Spleen (tissue), 11 donors: Measurements from ENCODE around the gene LNX1. TPM values are rescaled to one million over a fixed set of nuclear protein-coding genes. Genes with fewer than 3 reads are reported as not detected.

Experiments
- DNase-seq: peaks from one replicate; pipeline ENCODE4 v3.0.0-alpha.2; 2020
- H3K27ac ChIP-seq, 8 donors: fragments of 200-600 bp; sonication (generic) in 7 of 8; 1 replicate in 4 of 8; 2 replicates in 4 of 8; pipeline versions ENCODE4 v1.5.0 to v1.8.0; 2016 to 2021; ENCODE audit warnings: inconsistent platforms in 4 of 8, mild to moderate bottlenecking in 4 of 8, moderate library complexity in 1 of 8
- H3K27me3 ChIP-seq, 7 donors: fragments of 200-600 bp; sonication (generic) in 6 of 7; replicated peaks in 1 of 7; 1 replicate in 4 of 7; 2 replicates in 3 of 7; pipeline versions ENCODE4 v1.5.0 to v1.8.0; 2016 to 2021; ENCODE audit warnings: inconsistent platforms in 3 of 7, mild to moderate bottlenecking in 1 of 7
- H3K36me3 ChIP-seq, 6 donors: fragments of 200-600 bp; sonication (generic) in 5 of 6; 1 replicate in 4 of 6; 2 replicates in 2 of 6; pipeline versions ENCODE4 v1.5.0 to v1.8.0; 2016 to 2021; ENCODE audit warnings: inconsistent platforms in 2 of 6
- H3K4me1 ChIP-seq, 6 donors: fragments of 200-600 bp; sonication (generic) in 5 of 6; 1 replicate in 3 of 6; 2 replicates in 3 of 6; pipeline versions ENCODE4 v1.5.0 to v1.8.0; 2016 to 2021; ENCODE audit warnings: inconsistent platforms in 3 of 6
- H3K4me3 ChIP-seq, 8 donors: fragments of 200-600 bp; sonication (generic) in 7 of 8; 1 replicate in 4 of 8; 2 replicates in 4 of 8; pipeline versions ENCODE4 v1.5.0 to v1.8.0; 2016 to 2021; ENCODE audit warnings: inconsistent platforms in 4 of 8, mild to moderate bottlenecking in 4 of 8, moderate library complexity in 2 of 8
- H3K9me3 ChIP-seq, 8 donors: fragments of 200-600 bp; sonication (generic) in 7 of 8; 1 replicate in 4 of 8; 2 replicates in 4 of 8; pipeline versions ENCODE4 v1.5.0 to v1.8.0; 2016 to 2021; ENCODE audit warnings: inconsistent platforms in 4 of 8
- CTCF ChIP-seq, 11 experiments: fragments of 200-600 bp in 7 of 11; fragments of 450-650 bp in 4 of 11; sonication (generic) in 4 of 11; IDR thresholded peaks in 8 of 11; conservative IDR thresholded peaks in 3 of 11; 1 replicate in 7 of 11; 2 replicates in 4 of 11; pipeline versions ENCODE4 v1.4.0 to v1.8.0; 2016 to 2021; ENCODE audit warnings: antibody characterized with exemption in 11 of 11, inconsistent platforms in 4 of 11, mild to moderate bottlenecking in 1 of 11
- POLR2A ChIP-seq, 3 donors: fragments of 450-650 bp; IDR thresholded peaks; one replicate each; pipeline ENCODE4 v1.5.1; 2017; ENCODE audit warnings: antibody characterized with exemption in 3 of 3, mild to moderate bottlenecking in 1 of 3
- POLR2AphosphoS5 ChIP-seq, 3 donors: sonication (generic); formaldehyde crosslinking; IDR thresholded peaks; one replicate each; pipeline ENCODE4 v1.5.1; 2017; ENCODE audit warnings: antibody characterized with exemption in 3 of 3
- WGBS, 5 donors: extraction: QIAGEN DNeasy Blood & Tissue Kit in 3 of 5; methylation state at CpG; one replicate each; pipeline versions ENCODE4 v1.1.5 to v1.1.7; 2013 to 2018; 5-methylcytosine and 5-hydroxymethylcytosine counted together
- intact Hi-C: fragments of 100-400 bp; cut with DNase I; formaldehyde crosslinking; loops from one replicate; pipeline ENCODE4 v1.15.0; 2023; ENCODE audit warnings: low total_unique reads
- polyA plus RNA-seq, 3 donors: library from polyadenylated mRNA; stranded (reverse); fragments of 200-250 nt; gene quantifications; one replicate each; pipeline ENCODE4 v1.2.1, GENCODE V29; 2013
- total RNA-seq, 7 donors: library from RNA; depleted of rRNA in 3 of 7; stranded (reverse); fragments of >200 nt in 3 of 7; fragmentation: NEBNext Ultra II Directional in 4 of 7; extraction: Animal tissue kit (Norgen Biotek cat#: 25700) in 4 of 7; gene quantifications; one replicate each; pipeline versions ENCODE4 v1.1.0 to v1.2.1, GENCODE V29; 2016 to 2021
- donor health status: healthy with polysubstance abuse.
- donor health status: DM: no; HTN: no; CAD: no; lungs with moderate emphysema.
- donor health status: DM: no; HTN: no; CAD: no.
- donor health status: Bipolar disorder and iron deficiency.
- donor health status: healthy.
- donor health status: DM: no; HTN: no; CAD: no.
- donor health status: DM: yes; HTN: yes; CAD: no.

The LNX1 gene
- total and polyA plus RNA-seq, 10 donors = 0.08 to 0.20 (median 0.13) TPM; not detected in 5

- Histone ChIP-seq H3K4me1 (peaks cover 0 to 9% (median 3%) of the 10 kb centered on the region in 6 donors), H3K36me3 (no peaks in the 10 kb centered on the region), H3K27me3 (peaks cover 0 to 13% (median 0%) of the 10 kb centered on the region in 7 donors), H3K9me3 (no peaks in the 10 kb centered on the region), H3K4me3 (no peak overlapping the region), H3K27ac (no peak overlapping the region)
- no peak for DNase-seq
- no peak for TF ChIP-seq CTCF (IDR thresholded peaks at IDR 0.05 in 8 of 11, conservative IDR thresholded peaks at IDR 0.05 in 3 of 11)
- TF ChIP-seq POLR2AphosphoS5 (IDR thresholded peaks at IDR 0.05) = no peak
- no peak for TF ChIP-seq POLR2A (IDR thresholded peaks at IDR 0.05)
- WGBS, 5 donors = 73 to 92% (median 76%) methylated on average over 2 of the region's 2 CpGs
- intact Hi-C loops = no loop called here
Measured at GRCh38 chr4:53587135-53587534, 4.2 kb downstream of the LNX1 start.

- WGBS, 5 donors = 69 to 89% (median 81%) methylated on average over 6 of the region's 6 CpGs
- intact Hi-C loops = no loop called here
- no peak overlapping the region for H3K27ac ChIP-seq
- DNase-seq = no peak
- H3K36me3 ChIP-seq = no peaks in the 10 kb centered on the region
- no peaks in the 10 kb centered on the region for H3K9me3 ChIP-seq
- H3K4me3 ChIP-seq = no peak overlapping the region
- H3K27me3 ChIP-seq = peaks cover 0 to 7% (median 0%) of the 10 kb centered on the region in 7 donors
- TF ChIP-seq POLR2A (IDR thresholded peaks at IDR 0.05) = no peak
- no peak for TF ChIP-seq POLR2AphosphoS5 (IDR thresholded peaks at IDR 0.05)
- no peak for TF ChIP-seq CTCF (IDR thresholded peaks at IDR 0.05 in 8 of 11, conservative IDR thresholded peaks at IDR 0.05 in 3 of 11)
- H3K4me1 ChIP-seq = peaks cover 0 to under 1% (median 0%) of the 10 kb centered on the region in 6 donors
Measured at GRCh38 chr4:53586121-53586816, 5.0 kb downstream of the LNX1 start.

GRCh38 chr4:53584658-53585057, 6.6 kb downstream of the LNX1 start:
- no peak overlapping the region for H3K4me3 ChIP-seq
- 73 to 90% (median 76%) methylated on average over 4 of the region's 4 CpGs for WGBS, 5 donors
- no peaks in the 10 kb centered on the region for H3K36me3 ChIP-seq
- no peak for DNase-seq
- no peak overlapping the region for H3K27ac ChIP-seq
- no peaks in the 10 kb centered on the region for H3K9me3 ChIP-seq
- no peaks in the 10 kb centered on the region for H3K4me1 ChIP-seq
- TF ChIP-seq POLR2A (IDR thresholded peaks at IDR 0.05) = no peak
- TF ChIP-seq POLR2AphosphoS5 (IDR thresholded peaks at IDR 0.05) = no peak
- no peak for TF ChIP-seq CTCF (IDR thresholded peaks at IDR 0.05 in 8 of 11, conservative IDR thresholded peaks at IDR 0.05 in 3 of 11)
- H3K27me3 ChIP-seq = no peaks in the 10 kb centered on the region
- intact Hi-C loops = no loop called here

- TF ChIP-seq CTCF (IDR thresholded peaks at IDR 0.05 in 8 of 11, conservative IDR thresholded peaks at IDR 0.05 in 3 of 11) = no peak
- no peak for TF ChIP-seq POLR2AphosphoS5 (IDR thresholded peaks at IDR 0.05)
- TF ChIP-seq POLR2A (IDR thresholded peaks at IDR 0.05) = no peak
- intact Hi-C loops = no loop called here
- no peaks in the 10 kb centered on the region for H3K9me3 ChIP-seq
Measured at GRCh38 chr4:53583513-53583912, 7.8 kb downstream of the LNX1 start.

More at GRCh38 chr4:53583513-53583912, 7.8 kb downstream of the LNX1 start:
- DNase-seq = no peak
- Histone ChIP-seq H3K36me3 (no peaks in the 10 kb centered on the region), H3K27ac (no peak overlapping the region), H3K4me1 (no peaks in the 10 kb centered on the region), H3K4me3 (no peak overlapping the region), H3K27me3 (no peaks in the 10 kb centered on the region)
- 70 to 78% (median 73%) methylated on average over 3 of the region's 3 CpGs for WGBS, 5 donors
